ENCODE measurements around the gene DPYD. TPM values are rescaled to one million over a fixed set of nuclear protein-coding genes. Genes with fewer than 3 reads are reported as not detected.

DPYD gene
- total RNA-seq, 1 donor from 2014 or later = 8.8 TPM

DNA sequence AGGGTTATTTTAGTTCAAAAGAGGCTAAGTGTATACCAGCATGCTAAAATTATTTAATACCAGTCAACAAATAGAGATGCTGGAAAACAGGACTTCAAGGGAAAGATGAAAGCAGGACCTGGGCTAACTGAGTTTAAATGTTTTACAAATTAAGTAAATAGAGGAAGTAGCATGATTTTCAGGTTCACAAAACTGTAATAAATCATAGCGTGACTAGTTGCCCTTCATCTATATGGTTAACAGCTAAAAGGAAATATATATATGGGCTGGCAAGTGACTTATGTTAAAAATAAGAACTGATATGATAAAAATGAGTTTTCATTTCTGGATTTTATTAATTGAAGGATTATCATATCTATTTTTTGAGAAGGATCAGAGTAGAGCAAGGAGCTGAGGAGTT lies 25.6 kb downstream of the DPYD start:
- Histone ChIP-seq H3K79me2 (ENCODE audit: insufficient read depth, low read length) (peaks cover 6% of the 10 kb centered on the region), H2AFZ (ENCODE audit: low read depth, low read length) (no peak overlapping the region), H3K9ac (ENCODE audit: low read length) (no peak overlapping the region), H3K27me3 (ENCODE audit: insufficient read depth, low read length) (no peaks in the 10 kb centered on the region), H3K4me1 (ENCODE audit: insufficient read depth, low read length) (peaks cover 4% of the 10 kb centered on the region), H3K9me3 (ENCODE audit: insufficient read depth, low read depth, low read length) (peaks cover 3% of the 10 kb centered on the region), H4K20me1 (ENCODE audit: insufficient read depth, low read length) (no peaks in the 10 kb centered on the region), H3K36me3 (ENCODE audit: insufficient read depth, low read length) (no peaks in the 10 kb centered on the region), H3K27ac (ENCODE audit: low read depth, low read length) (no peak overlapping the region), H3K4me2 (ENCODE audit: low read length) (no peak overlapping the region), H3K4me3 (ENCODE audit: insufficient read depth, low read depth, low read length) (no peak overlapping the region)
- Mint-ChIP-seq H3K36me3 (ENCODE audit: low read depth, unreplicated experiment) (peaks cover 4% of the 10 kb centered on the region), H3K27ac (ENCODE audit: unreplicated experiment) (no peak overlapping the region), H3K4me3 (ENCODE audit: unreplicated experiment) (no peak overlapping the region), H3K4me1 (ENCODE audit: low read depth, unreplicated experiment) (peaks cover 7% of the 10 kb centered on the region), H3K27me3 (ENCODE audit: low read depth, unreplicated experiment) (no peaks in the 10 kb centered on the region), H3K9me3 (ENCODE audit: unreplicated experiment) (no peaks in the 10 kb centered on the region)
- no peak for FAIRE-seq
- no peak for DNase-seq (ENCODE audit: low read depth)
- TF ChIP-seq CTCF (IDR thresholded peaks at IDR 0.05; ENCODE audit: insufficient read depth, low read depth, low read length) = no peak
- TF ChIP-seq EZH2 (IDR thresholded peaks at IDR 0.05; ENCODE audit: insufficient read depth, low read length) = no peak

DNA sequence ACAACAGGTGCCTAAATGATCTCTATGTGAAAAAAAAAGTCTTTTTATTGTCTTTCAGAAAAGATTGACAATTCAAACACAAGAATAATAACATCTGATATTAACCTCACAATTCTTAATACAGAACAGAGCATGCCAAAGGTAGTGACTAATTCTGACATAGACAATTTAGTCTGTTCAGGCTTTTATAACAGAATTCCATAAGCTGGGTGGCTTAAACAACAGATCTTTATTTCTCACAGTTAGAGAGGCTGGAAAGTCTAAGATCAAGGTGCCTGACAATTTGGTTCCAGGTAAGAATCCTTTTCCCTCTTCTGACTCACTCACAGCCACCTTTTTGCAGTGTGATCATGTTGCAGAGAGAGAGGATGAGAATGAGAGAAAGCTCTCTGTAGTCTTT lies 27.0 kb downstream of the DPYD start:
- Histone ChIP-seq H3K4me2 (ENCODE audit: low read length) (peak overlapping the region; percentile 13), H3K27ac (ENCODE audit: low read depth, low read length) (peak overlapping the region; percentile 11), H3K4me1 (ENCODE audit: insufficient read depth, low read length) (peaks cover 4% of the 10 kb centered on the region), H2AFZ (ENCODE audit: low read depth, low read length) (no peak overlapping the region), H3K27me3 (ENCODE audit: insufficient read depth, low read length) (no peaks in the 10 kb centered on the region), H3K9ac (ENCODE audit: low read length) (no peak overlapping the region), H4K20me1 (ENCODE audit: insufficient read depth, low read length) (no peaks in the 10 kb centered on the region), H3K79me2 (ENCODE audit: insufficient read depth, low read length) (peaks cover 8% of the 10 kb centered on the region), H3K4me3 (ENCODE audit: insufficient read depth, low read depth, low read length) (no peak overlapping the region), H3K9me3 (ENCODE audit: insufficient read depth, low read depth, low read length) (peaks cover 3% of the 10 kb centered on the region), H3K36me3 (ENCODE audit: insufficient read depth, low read length) (no peaks in the 10 kb centered on the region)
- TF ChIP-seq EZH2 (IDR thresholded peaks at IDR 0.05; ENCODE audit: insufficient read depth, low read length) (no peak), CTCF (IDR thresholded peaks at IDR 0.05; ENCODE audit: insufficient read depth, low read depth, low read length) (no peak)
- DNase-seq (ENCODE audit: low read depth) (peak; percentile 31), FAIRE-seq (peak; percentile 39)
- H3K36me3 Mint-ChIP-seq (ENCODE audit: low read depth, unreplicated experiment) = peaks cover 2% of the 10 kb centered on the region
- H3K4me1 Mint-ChIP-seq (ENCODE audit: low read depth, unreplicated experiment) = peaks cover 7% of the 10 kb centered on the region
- no peak overlapping the region for H3K4me3 Mint-ChIP-seq (ENCODE audit: unreplicated experiment)
- no peaks in the 10 kb centered on the region for H3K27me3 Mint-ChIP-seq (ENCODE audit: low read depth, unreplicated experiment)
- no peaks in the 10 kb centered on the region for H3K9me3 Mint-ChIP-seq (ENCODE audit: unreplicated experiment)
- H3K27ac Mint-ChIP-seq (ENCODE audit: unreplicated experiment) = no peak overlapping the region

- Histone ChIP-seq H3K9ac (ENCODE audit: low read length) (no peak overlapping the region), H3K36me3 (ENCODE audit: insufficient read depth, low read length) (no peaks in the 10 kb centered on the region), H3K4me2 (ENCODE audit: low read length) (no peak overlapping the region), H3K79me2 (ENCODE audit: insufficient read depth, low read length) (peaks cover 20% of the 10 kb centered on the region), H3K9me3 (ENCODE audit: insufficient read depth, low read depth, low read length) (no peaks in the 10 kb centered on the region), H3K27ac (ENCODE audit: low read depth, low read length) (no peak overlapping the region), H3K27me3 (ENCODE audit: insufficient read depth, low read length) (no peaks in the 10 kb centered on the region), H3K4me3 (ENCODE audit: insufficient read depth, low read depth, low read length) (no peak overlapping the region), H3K4me1 (ENCODE audit: insufficient read depth, low read length) (no peaks in the 10 kb centered on the region), H4K20me1 (ENCODE audit: insufficient read depth, low read length) (no peaks in the 10 kb centered on the region), H2AFZ (ENCODE audit: low read depth, low read length) (no peak overlapping the region)
- DNase-seq (ENCODE audit: low read depth) (no peak), FAIRE-seq (no peak)
- no peaks in the 10 kb centered on the region for H3K4me1 Mint-ChIP-seq (ENCODE audit: low read depth, unreplicated experiment)
- H3K36me3 Mint-ChIP-seq (ENCODE audit: low read depth, unreplicated experiment) = no peaks in the 10 kb centered on the region
- TF ChIP-seq CTCF (IDR thresholded peaks at IDR 0.05; ENCODE audit: insufficient read depth, low read depth, low read length) (no peak), EZH2 (IDR thresholded peaks at IDR 0.05; ENCODE audit: insufficient read depth, low read length) (no peak)
- no peak overlapping the region for H3K4me3 Mint-ChIP-seq (ENCODE audit: unreplicated experiment)
- no peak overlapping the region for H3K27ac Mint-ChIP-seq (ENCODE audit: unreplicated experiment)
- H3K9me3 Mint-ChIP-seq (ENCODE audit: unreplicated experiment) = no peaks in the 10 kb centered on the region
- no peaks in the 10 kb centered on the region for H3K27me3 Mint-ChIP-seq (ENCODE audit: low read depth, unreplicated experiment)
These were observed 34.6 kb downstream of the DPYD start for GRCh38 chr1:97886199-97886598.

All from astrocyte (in vitro differentiated cells and primary cell).